ENCODE data around the gene P3H2. TPM values are rescaled to one million over a fixed set of nuclear protein-coding genes. Genes with fewer than 3 reads are reported as not detected.

Gene P3H2
- total RNA-seq, 4 donors from 2014 or later, result 3.4 to 11.7 (median 7.4) TPM

GRCh38 chr3:190132371-190132770, 11.7 kb upstream of the P3H2 start:
- no peak for TF ChIP-seq CTCF (IDR thresholded peaks at IDR 0.05)
- DNase-seq (ENCODE audit: low spot score) (no peak), ATAC-seq (ENCODE audit: low FRiP score) (no peak)

- DNase-seq (ENCODE audit: low spot score), result no peak
- no peak for TF ChIP-seq CTCF (IDR thresholded peaks at IDR 0.05)
- ATAC-seq (ENCODE audit: low FRiP score), result no peak
These were observed 10.6 kb upstream of the P3H2 start for GRCh38 chr3:190131329-190131728.

GRCh38 chr3:190130696-190131095, 10.0 kb upstream of the P3H2 start:
- no peak for ATAC-seq (ENCODE audit: low FRiP score)
- TF ChIP-seq CTCF (IDR thresholded peaks at IDR 0.05), result no peak

GRCh38 chr3:190130037-190130436, 9.3 kb upstream of the P3H2 start:
- TF ChIP-seq CTCF (IDR thresholded peaks at IDR 0.05), result no peak
- ATAC-seq (ENCODE audit: low FRiP score) (no peak), DNase-seq (ENCODE audit: low spot score) (no peak)

More at GRCh38 chr3:190130696-190131095, 10.0 kb upstream of the P3H2 start:
- no peak for DNase-seq (ENCODE audit: low spot score)

- no peak for ATAC-seq (ENCODE audit: low FRiP score)
- DNase-seq (ENCODE audit: low spot score), result no peak
- no peak for TF ChIP-seq CTCF (IDR thresholded peaks at IDR 0.05)
These were observed 7.1 kb upstream of the P3H2 start for GRCh38 chr3:190127797-190128196.

GRCh38 chr3:190127195-190127594, 6.5 kb upstream of the P3H2 start:
- ATAC-seq (ENCODE audit: low FRiP score) (no peak), DNase-seq (ENCODE audit: low spot score) (no peak)
- no peak for TF ChIP-seq CTCF (IDR thresholded peaks at IDR 0.05)

GRCh38 chr3:190125436-190126068, 4.9 kb upstream of the P3H2 start:
- ATAC-seq (ENCODE audit: low FRiP score), result no peak
- DNase-seq (ENCODE audit: low spot score), result no peak
- no peak for TF ChIP-seq CTCF (IDR thresholded peaks at IDR 0.05)

Measured in omental fat pad (tissue), 4 donors.